Tibial nerve (tissue), 3 donors: ENCODE results near the gene PSMB3.

Experiments used
- POLR2A ChIP-seq, 2 donors: fragments of 450-650 bp; IDR thresholded peaks; one replicate each; pipeline ENCODE4 v1.6.1; 2017; ENCODE audit warnings: antibody characterized with exemption in 2 of 2, mild to moderate bottlenecking in 2 of 2, moderate library complexity in 2 of 2
- TF ChIP-seq, protein P1 (sequence below), 5 experiments: fragments of 200-600 bp in 3 of 5; fragments of 450-650 bp in 2 of 5; sonication (generic) in 3 of 5; IDR thresholded peaks; one replicate each; pipeline ENCODE4 v1.5.1; 2016 to 2019; ENCODE audit warnings: antibody characterized with exemption in 5 of 5, mild to moderate bottlenecking in 3 of 5, moderate library complexity in 2 of 5

DNA sequence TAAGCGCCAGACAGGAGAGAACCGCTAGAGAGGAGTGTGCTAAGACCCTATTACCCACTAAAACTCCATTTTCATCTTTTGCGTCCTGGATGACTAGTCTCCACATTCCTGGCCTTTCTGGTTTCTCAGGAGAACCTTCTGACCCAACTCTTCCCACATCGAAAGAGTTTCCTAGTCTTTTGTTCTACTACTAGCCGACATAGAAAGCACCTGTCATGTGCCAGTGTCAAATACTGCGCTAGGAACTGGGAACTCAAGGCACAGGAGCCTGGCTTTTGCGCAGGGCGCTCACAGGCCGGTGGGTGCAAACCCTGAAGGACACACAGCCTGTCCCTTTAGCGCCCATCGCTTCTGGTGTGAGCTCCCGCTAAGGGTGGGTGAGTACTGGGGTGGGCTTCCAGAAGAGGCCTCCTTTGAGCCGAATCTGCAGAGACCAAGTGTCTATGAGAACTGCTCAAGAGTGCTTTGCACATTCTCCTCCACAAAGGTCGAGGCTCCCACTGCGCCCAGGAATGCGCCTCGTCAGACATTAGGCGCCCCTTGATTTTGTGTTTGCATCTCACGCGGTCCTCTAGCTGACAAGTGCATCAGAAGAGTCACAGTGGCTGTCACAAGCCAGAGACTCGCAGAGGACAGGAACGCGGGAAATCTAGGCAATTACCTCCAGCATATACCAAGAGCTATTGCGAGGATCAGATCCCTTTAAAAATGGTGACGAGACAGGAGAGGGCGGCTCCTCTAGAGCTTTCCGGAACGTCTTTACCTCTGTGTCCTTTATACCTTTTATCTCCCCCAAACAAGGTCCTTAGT, 2.0 kb upstream of the PSMB3 start:
- TF ChIP-seq, protein P1, sequence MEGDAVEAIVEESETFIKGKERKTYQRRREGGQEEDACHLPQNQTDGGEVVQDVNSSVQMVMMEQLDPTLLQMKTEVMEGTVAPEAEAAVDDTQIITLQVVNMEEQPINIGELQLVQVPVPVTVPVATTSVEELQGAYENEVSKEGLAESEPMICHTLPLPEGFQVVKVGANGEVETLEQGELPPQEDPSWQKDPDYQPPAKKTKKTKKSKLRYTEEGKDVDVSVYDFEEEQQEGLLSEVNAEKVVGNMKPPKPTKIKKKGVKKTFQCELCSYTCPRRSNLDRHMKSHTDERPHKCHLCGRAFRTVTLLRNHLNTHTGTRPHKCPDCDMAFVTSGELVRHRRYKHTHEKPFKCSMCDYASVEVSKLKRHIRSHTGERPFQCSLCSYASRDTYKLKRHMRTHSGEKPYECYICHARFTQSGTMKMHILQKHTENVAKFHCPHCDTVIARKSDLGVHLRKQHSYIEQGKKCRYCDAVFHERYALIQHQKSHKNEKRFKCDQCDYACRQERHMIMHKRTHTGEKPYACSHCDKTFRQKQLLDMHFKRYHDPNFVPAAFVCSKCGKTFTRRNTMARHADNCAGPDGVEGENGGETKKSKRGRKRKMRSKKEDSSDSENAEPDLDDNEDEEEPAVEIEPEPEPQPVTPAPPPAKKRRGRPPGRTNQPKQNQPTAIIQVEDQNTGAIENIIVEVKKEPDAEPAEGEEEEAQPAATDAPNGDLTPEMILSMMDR (IDR thresholded peaks at IDR 0.05): no peak
- TF ChIP-seq POLR2A (IDR thresholded peaks at IDR 0.05): no peak
